ENCODE results near the gene ATF7.

Gene ATF7

DNA sequence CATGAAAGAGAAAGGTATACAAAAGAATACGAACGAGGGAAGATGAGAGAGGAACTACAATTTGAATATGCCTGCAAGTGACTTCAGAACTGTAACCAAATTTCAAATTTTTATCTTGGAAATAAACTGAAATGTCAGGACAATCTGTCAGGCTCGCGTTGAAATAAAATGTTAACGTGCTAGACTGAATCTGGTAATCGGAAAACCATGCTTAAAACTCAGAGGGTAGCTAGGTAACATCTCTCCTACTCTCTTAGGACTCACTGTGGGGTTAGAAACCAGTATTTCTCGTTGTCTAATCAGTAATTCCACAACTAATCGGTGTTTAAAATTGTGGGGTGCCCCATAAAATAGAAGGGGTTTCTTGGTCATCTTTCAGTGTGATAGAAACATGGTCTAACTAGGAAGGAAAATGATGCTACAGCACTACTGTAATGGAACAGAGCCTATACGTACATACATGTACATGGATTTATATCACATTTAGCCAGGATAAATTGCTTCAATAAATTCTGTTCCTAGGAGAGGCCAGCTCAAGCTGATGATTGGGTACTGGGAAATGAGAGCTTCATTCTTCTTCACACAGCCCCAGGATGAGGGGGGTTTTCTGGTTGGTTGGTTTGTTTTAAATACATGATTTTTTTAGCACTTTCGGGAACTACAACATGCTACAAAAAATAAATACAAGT, 23.9 kb downstream of the ATF7 start:
- ChIA-PET POLR2A (no interaction called here), CTCF (interaction anchor here (0.6 kb wide), 1 partner anchor 1551 kb away, joined by 3 read pairs; no protein-coding TSS in a partner anchor)
- Histone ChIP-seq H3K27ac (ENCODE audit: extremely low read depth, low read depth, low read length) (no peak overlapping the region), H3K36me3 (ENCODE audit: control insufficient read depth in 2 of 2, insufficient read depth in 1 of 2, low read length in 2 of 2) (no peaks in the 10 kb centered on the region), H3K4me1 (ENCODE audit: control insufficient read depth, insufficient read depth, low read length) (peaks cover 16% of the 10 kb centered on the region), H3K9me3 (ENCODE audit: control insufficient read depth, insufficient read depth, low read depth, low read length) (no peaks in the 10 kb centered on the region), H3K4me3 (ENCODE audit: low read depth, low read length) (no peak overlapping the region)
- TF ChIP-seq ZNF660 (tag by site-specific recombination; IDR thresholded peaks at IDR 0.05) (no peak), ZBTB8A (tag by site-specific recombination; IDR thresholded peaks at IDR 0.05) (no peak), ZNF600 (tag by site-specific recombination; IDR thresholded peaks at IDR 0.05) (peak; percentile 37; the same call in 1 of the 2 replicates)
- TF ChIP-seq, protein P1, sequence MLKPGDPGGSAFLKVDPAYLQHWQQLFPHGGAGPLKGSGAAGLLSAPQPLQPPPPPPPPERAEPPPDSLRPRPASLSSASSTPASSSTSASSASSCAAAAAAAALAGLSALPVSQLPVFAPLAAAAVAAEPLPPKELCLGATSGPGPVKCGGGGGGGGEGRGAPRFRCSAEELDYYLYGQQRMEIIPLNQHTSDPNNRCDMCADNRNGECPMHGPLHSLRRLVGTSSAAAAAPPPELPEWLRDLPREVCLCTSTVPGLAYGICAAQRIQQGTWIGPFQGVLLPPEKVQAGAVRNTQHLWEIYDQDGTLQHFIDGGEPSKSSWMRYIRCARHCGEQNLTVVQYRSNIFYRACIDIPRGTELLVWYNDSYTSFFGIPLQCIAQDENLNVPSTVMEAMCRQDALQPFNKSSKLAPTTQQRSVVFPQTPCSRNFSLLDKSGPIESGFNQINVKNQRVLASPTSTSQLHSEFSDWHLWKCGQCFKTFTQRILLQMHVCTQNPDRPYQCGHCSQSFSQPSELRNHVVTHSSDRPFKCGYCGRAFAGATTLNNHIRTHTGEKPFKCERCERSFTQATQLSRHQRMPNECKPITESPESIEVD (tag by site-specific recombination; IDR thresholded peaks at IDR 0.05), result peak; percentile 8; the same call in 1 of the 2 replicates
- TF ChIP-seq, protein P2, sequence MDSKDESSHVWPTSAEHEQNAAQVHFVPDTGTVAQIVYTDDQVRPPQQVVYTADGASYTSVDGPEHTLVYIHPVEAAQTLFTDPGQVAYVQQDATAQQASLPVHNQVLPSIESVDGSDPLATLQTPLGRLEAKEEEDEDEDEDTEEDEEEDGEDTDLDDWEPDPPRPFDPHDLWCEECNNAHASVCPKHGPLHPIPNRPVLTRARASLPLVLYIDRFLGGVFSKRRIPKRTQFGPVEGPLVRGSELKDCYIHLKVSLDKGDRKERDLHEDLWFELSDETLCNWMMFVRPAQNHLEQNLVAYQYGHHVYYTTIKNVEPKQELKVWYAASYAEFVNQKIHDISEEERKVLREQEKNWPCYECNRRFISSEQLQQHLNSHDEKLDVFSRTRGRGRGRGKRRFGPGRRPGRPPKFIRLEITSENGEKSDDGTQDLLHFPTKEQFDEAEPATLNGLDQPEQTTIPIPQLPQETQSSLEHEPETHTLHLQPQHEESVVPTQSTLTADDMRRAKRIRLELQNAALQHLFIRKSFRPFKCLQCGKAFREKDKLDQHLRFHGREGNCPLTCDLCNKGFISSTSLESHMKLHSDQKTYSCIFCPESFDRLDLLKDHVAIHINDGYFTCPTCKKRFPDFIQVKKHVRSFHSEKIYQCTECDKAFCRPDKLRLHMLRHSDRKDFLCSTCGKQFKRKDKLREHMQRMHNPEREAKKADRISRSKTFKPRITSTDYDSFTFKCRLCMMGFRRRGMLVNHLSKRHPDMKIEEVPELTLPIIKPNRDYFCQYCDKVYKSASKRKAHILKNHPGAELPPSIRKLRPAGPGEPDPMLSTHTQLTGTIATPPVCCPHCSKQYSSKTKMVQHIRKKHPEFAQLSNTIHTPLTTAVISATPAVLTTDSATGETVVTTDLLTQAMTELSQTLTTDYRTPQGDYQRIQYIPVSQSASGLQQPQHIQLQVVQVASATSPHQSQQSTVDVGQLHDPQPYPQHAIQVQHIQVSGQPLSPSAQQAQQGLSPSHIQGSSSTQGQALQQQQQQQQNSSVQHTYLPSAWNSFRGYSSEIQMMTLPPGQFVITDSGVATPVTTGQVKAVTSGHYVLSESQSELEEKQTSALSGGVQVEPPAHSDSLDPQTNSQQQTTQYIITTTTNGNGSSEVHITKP (tag by site-specific recombination; IDR thresholded peaks at IDR 0.05), result peak; percentile 39; the same call in 1 of the 2 replicates

DNA sequence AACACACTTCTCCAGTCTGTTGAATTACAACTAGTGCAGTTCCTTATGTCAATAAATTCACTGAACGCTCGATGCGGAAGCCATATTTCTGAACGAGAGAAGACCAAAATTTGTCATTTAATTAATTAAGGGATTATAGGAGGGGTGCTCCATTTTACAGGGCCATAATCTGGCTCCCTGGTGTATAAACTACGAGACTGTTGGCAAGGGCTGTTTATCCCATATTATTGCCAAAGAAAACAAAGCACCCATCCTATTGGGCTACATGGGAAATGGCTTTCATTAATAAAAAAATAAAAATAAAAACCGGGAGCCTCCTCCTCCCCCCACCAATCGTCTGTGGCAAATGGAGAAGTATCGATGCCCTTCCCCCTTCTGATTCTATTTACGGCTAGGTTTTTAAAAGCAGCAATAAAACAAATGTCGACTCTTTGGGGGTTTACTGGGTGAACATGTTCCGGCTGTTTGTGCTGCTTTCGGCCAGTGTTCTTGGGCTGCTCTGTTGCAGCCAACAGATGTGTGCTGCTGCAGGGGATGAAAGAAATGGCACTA, 24.8 kb downstream of the ATF7 start:
- no peak overlapping the region for H3K4me3 ChIP-seq (ENCODE audit: low read depth, low read length)
- no peaks in the 10 kb centered on the region for H3K36me3 ChIP-seq (ENCODE audit: control insufficient read depth in 2 of 2, insufficient read depth in 1 of 2, low read length in 2 of 2)
- ChIA-PET POLR2A (no interaction called here), CTCF (interaction anchor here (0.7 kb wide), 1 partner anchor 27 kb away, joined by 5 read pairs; no protein-coding TSS in a partner anchor)
- H3K9me3 ChIP-seq (ENCODE audit: control insufficient read depth, insufficient read depth, low read depth, low read length), result no peaks in the 10 kb centered on the region
- H3K27ac ChIP-seq (ENCODE audit: extremely low read depth, low read depth, low read length), result peak overlapping the region; percentile 32; the same call in 1 of the 2 replicates
- H3K4me1 ChIP-seq (ENCODE audit: control insufficient read depth, insufficient read depth, low read length), result peaks cover 24% of the 10 kb centered on the region
- TF ChIP-seq ZNF510 (tag by site-specific recombination; IDR thresholded peaks at IDR 0.05; ENCODE audit: insufficient replicate concordance) (no peak), ZNF140 (tag by site-specific recombination; IDR thresholded peaks at IDR 0.05) (no peak), GLIS1 (tag by site-specific recombination; IDR thresholded peaks at IDR 0.05) (no peak), KLF10 (tag by site-specific recombination; IDR thresholded peaks at IDR 0.05) (peak; percentile 17; the same call in 1 of the 2 replicates), HOXA7 (CRISPR knock-in tag; IDR thresholded peaks at IDR 0.05; ENCODE audit: borderline replicate concordance) (no peak), ZBTB20 (tag by site-specific recombination; IDR thresholded peaks at IDR 0.05) (0 out of 2 replicates have a peak, but pooled peaks have one; percentile 26), ZNF423 (tag by site-specific recombination; IDR thresholded peaks at IDR 0.05) (peak; percentile 64; the same call in 1 of the 2 replicates), ZNF561 (tag by site-specific recombination; IDR thresholded peaks at IDR 0.05; ENCODE audit: borderline replicate concordance) (peak; percentile 81), ZNF416 (tag by site-specific recombination; IDR thresholded peaks at IDR 0.05) (no peak), MZF1 (tag by site-specific recombination; IDR thresholded peaks at IDR 0.05; ENCODE audit: borderline replicate concordance) (peak; percentile 46; the same call in 1 of the 2 replicates), ZNF843 (tag by site-specific recombination; IDR thresholded peaks at IDR 0.05) (peak; percentile 66; the same call in 1 of the 2 replicates), ZNF211 (tag by site-specific recombination; IDR thresholded peaks at IDR 0.05; ENCODE audit: low read depth) (no peak), ZSCAN30 (tag by site-specific recombination; IDR thresholded peaks at IDR 0.05) (0 out of 2 replicates have a peak, but pooled peaks have one; percentile 9), ZBTB17 (tag by site-specific recombination; IDR thresholded peaks at IDR 0.05) (0 out of 2 replicates have a peak, but pooled peaks have one; percentile 23), ZBTB48 (tag by site-specific recombination; IDR thresholded peaks at IDR 0.05) (0 out of 2 replicates have a peak, but pooled peaks have one; percentile 38)
- TF ChIP-seq, protein P3, sequence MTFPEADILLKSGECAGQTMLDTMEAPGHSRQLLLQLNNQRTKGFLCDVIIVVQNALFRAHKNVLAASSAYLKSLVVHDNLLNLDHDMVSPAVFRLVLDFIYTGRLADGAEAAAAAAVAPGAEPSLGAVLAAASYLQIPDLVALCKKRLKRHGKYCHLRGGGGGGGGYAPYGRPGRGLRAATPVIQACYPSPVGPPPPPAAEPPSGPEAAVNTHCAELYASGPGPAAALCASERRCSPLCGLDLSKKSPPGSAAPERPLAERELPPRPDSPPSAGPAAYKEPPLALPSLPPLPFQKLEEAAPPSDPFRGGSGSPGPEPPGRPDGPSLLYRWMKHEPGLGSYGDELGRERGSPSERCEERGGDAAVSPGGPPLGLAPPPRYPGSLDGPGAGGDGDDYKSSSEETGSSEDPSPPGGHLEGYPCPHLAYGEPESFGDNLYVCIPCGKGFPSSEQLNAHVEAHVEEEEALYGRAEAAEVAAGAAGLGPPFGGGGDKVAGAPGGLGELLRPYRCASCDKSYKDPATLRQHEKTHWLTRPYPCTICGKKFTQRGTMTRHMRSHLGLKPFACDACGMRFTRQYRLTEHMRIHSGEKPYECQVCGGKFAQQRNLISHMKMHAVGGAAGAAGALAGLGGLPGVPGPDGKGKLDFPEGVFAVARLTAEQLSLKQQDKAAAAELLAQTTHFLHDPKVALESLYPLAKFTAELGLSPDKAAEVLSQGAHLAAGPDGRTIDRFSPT (tag by site-specific recombination; IDR thresholded peaks at IDR 0.05), result no peak
- TF ChIP-seq, protein P4, sequence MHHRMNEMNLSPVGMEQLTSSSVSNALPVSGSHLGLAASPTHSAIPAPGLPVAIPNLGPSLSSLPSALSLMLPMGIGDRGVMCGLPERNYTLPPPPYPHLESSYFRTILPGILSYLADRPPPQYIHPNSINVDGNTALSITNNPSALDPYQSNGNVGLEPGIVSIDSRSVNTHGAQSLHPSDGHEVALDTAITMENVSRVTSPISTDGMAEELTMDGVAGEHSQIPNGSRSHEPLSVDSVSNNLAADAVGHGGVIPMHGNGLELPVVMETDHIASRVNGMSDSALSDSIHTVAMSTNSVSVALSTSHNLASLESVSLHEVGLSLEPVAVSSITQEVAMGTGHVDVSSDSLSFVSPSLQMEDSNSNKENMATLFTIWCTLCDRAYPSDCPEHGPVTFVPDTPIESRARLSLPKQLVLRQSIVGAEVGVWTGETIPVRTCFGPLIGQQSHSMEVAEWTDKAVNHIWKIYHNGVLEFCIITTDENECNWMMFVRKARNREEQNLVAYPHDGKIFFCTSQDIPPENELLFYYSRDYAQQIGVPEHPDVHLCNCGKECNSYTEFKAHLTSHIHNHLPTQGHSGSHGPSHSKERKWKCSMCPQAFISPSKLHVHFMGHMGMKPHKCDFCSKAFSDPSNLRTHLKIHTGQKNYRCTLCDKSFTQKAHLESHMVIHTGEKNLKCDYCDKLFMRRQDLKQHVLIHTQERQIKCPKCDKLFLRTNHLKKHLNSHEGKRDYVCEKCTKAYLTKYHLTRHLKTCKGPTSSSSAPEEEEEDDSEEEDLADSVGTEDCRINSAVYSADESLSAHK (tag by site-specific recombination; IDR thresholded peaks at IDR 0.05), result no peak
- TF ChIP-seq, protein P5, sequence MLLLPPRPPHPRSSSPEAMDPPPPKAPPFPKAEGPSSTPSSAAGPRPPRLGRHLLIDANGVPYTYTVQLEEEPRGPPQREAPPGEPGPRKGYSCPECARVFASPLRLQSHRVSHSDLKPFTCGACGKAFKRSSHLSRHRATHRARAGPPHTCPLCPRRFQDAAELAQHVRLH (tag by site-specific recombination; IDR thresholded peaks at IDR 0.05), result no peak

All from HEK293 (cell line).